H54 (cell line): ENCODE data around the gene FTHL17.

Experiments used
- DNase-seq: peaks from one replicate; pipeline ENCODE4 v3.0.0; 2011; ENCODE audit warnings: low spot score, mixed read lengths; ENCODE audit not compliant: insufficient read length
- FAIRE-seq: peaks from 3 replicates; lab custom pipeline; 2011; peaks lifted over from hg19 to GRCh38; lab: Jason Lieb, UNC
- POLR2A ChIP-seq: IDR thresholded peaks from 2 replicates; pipeline ENCODE4 v1.6.1; 2011; ENCODE audit warnings: low read depth, mild to moderate bottlenecking, low read length

Gene FTHL17

GRCh38 chrX:31070057-31070468 is 1.8 kb downstream of the FTHL17 start:
- no peak for TF ChIP-seq POLR2A
- FAIRE-seq (no peak), DNase-seq (no peak)

- no peak for FAIRE-seq
- TF ChIP-seq POLR2A: no peak
These were observed 8.7 kb downstream of the FTHL17 start for GRCh38 chrX:31063114-31063513.

GRCh38 chrX:31061091-31061490 is 10.8 kb downstream of the FTHL17 start:
- TF ChIP-seq POLR2A: no peak
- FAIRE-seq (no peak), DNase-seq (no peak)

More at GRCh38 chrX:31063114-31063513, 8.7 kb downstream of the FTHL17 start:
- DNase-seq: no peak

- DNase-seq (no peak), FAIRE-seq (no peak)
- no peak for TF ChIP-seq POLR2A
These were observed 11.8 kb downstream of the FTHL17 start for GRCh38 chrX:31060016-31060415.

GRCh38 chrX:31058284-31058683 is 13.6 kb downstream of the FTHL17 start:
- no peak for DNase-seq
- TF ChIP-seq POLR2A: no peak
- no peak for FAIRE-seq

- no peak for TF ChIP-seq POLR2A
- no peak for FAIRE-seq
- no peak for DNase-seq
These were observed 14.2 kb downstream of the FTHL17 start for GRCh38 chrX:31057691-31058090.

- DNase-seq: no peak
- no peak for FAIRE-seq
- no peak for TF ChIP-seq POLR2A
These were observed 14.6 kb downstream of the FTHL17 start for GRCh38 chrX:31057291-31057690.

GRCh38 chrX:31053621-31054020 is 18.2 kb downstream of the FTHL17 start:
- no peak for DNase-seq
- FAIRE-seq: no peak
- TF ChIP-seq POLR2A: no peak

GRCh38 chrX:31039327-31039711 is 32.5 kb downstream of the FTHL17 start:
- FAIRE-seq (no peak), DNase-seq (no peak)
- no peak for TF ChIP-seq POLR2A

- no peak for DNase-seq
- no peak for FAIRE-seq
- TF ChIP-seq POLR2A: no peak
These were observed 33.1 kb downstream of the FTHL17 start for GRCh38 chrX:31038575-31039326.

GRCh38 chrX:31036895-31037294 is 34.9 kb downstream of the FTHL17 start:
- FAIRE-seq (no peak), DNase-seq (peak; percentile 2)
- no peak for TF ChIP-seq POLR2A

- TF ChIP-seq POLR2A: no peak
- DNase-seq: no peak
- no peak for FAIRE-seq
These were observed 44.5 kb downstream of the FTHL17 start for GRCh38 chrX:31027351-31027750.

GRCh38 chrX:31024866-31025265 is 47.0 kb downstream of the FTHL17 start:
- FAIRE-seq: no peak
- TF ChIP-seq POLR2A: no peak

GRCh38 chrX:31021537-31021936 is 50.3 kb downstream of the FTHL17 start:
- DNase-seq: no peak
- no peak for FAIRE-seq
- no peak for TF ChIP-seq POLR2A

More at GRCh38 chrX:31024866-31025265, 47.0 kb downstream of the FTHL17 start:
- no peak for DNase-seq
